Astrocyte of the cerebellum (primary cell): Measurements from ENCODE around the gene SEZ6L.

Source experiments
- DNase-seq: peaks from one replicate; pipeline ENCODE4 v3.0.0-alpha.2; 2011; ENCODE audit warnings: low read depth
- H3K4me3 ChIP-seq: 2 replicates; pipeline ENCODE4 v1.5.1; 2011; ENCODE audit warnings: mild to moderate bottlenecking, low read depth, low read length, moderate library complexity
- in situ Hi-C: cut with HindIII; loops from 2 replicates; pipeline ENCODE4 v1.10.0; 2017; ENCODE audit warnings: low sequenced_read_pairs
- TF ChIP-seq, protein P1 (sequence below): IDR thresholded peaks from 2 replicates; pipeline ENCODE4 v1.5.1; 2012; ENCODE audit warnings: low read length, low read depth, moderate library complexity, mild to moderate bottlenecking; ENCODE audit errors: missing control alignments

The SEZ6L gene

DNA sequence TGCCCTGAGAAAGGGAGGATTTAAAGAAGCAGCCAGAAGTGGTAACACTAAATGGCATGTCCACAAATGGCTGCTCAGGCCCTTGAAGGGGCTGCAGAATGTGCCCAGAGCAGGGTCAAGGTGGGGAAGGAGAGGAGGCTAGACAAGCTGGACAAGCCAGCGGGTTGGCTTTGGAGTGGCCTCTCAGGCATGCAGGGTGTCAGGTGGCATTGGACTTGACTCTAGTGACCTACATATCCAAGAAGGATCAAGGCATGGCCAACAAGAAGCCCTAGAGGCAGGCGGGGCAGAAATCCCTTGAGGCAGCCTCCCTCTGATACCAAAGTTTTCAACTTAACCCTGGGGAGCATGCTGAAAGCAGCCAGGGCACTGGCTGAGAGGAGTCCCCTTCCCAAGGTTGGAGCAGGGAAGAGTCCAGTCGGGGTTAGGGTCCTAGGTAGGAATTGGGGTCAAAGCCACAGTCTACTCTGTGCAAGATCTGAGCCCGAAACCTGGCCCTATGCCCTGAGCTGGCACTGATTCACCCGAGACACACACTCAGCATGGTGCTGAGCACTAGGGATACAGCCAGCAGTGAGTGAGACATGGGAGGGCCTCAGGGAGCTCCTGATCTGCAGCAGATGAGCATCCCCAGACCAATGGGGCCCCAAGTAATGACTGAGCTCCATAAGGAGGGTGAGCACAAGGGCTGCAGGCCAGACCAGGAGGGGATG is 164.0 kb downstream of the SEZ6L start:
- TF ChIP-seq, protein P1, sequence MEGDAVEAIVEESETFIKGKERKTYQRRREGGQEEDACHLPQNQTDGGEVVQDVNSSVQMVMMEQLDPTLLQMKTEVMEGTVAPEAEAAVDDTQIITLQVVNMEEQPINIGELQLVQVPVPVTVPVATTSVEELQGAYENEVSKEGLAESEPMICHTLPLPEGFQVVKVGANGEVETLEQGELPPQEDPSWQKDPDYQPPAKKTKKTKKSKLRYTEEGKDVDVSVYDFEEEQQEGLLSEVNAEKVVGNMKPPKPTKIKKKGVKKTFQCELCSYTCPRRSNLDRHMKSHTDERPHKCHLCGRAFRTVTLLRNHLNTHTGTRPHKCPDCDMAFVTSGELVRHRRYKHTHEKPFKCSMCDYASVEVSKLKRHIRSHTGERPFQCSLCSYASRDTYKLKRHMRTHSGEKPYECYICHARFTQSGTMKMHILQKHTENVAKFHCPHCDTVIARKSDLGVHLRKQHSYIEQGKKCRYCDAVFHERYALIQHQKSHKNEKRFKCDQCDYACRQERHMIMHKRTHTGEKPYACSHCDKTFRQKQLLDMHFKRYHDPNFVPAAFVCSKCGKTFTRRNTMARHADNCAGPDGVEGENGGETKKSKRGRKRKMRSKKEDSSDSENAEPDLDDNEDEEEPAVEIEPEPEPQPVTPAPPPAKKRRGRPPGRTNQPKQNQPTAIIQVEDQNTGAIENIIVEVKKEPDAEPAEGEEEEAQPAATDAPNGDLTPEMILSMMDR: no peak
- in situ Hi-C loops: loop anchor here (10.0 kb wide), 1 partner anchor 558 kb away; no protein-coding TSS in a partner anchor

DNA sequence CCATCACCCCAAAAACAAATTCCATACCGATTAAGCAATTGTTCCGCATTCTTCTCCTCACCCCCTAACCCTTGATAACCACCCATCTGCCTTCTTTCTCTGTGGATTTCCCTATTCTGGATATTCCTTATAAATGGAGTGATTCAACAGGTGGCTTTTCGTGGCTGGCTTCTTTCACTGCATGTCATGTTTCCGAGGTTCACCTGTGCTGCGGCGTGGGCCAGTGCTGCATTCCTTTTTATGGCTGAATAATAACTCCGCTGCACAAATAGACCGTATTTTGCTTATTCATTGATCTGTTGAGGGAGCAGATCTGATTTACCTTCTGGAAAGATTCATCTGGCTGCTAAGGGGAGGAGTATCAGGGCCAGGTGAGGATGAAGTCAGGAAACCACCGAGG is 165.0 kb downstream of the SEZ6L start:
- H3K4me3 ChIP-seq: no peak overlapping the region
- no peak for DNase-seq
- in situ Hi-C loops: loop anchor here (10.0 kb wide), 1 partner anchor 559 kb away; no protein-coding TSS in a partner anchor
- TF ChIP-seq, protein P1: no peak

More for the DNA sequence above, 164.0 kb downstream of the SEZ6L start:
- no peak overlapping the region for H3K4me3 ChIP-seq
- DNase-seq: no peak

DNA sequence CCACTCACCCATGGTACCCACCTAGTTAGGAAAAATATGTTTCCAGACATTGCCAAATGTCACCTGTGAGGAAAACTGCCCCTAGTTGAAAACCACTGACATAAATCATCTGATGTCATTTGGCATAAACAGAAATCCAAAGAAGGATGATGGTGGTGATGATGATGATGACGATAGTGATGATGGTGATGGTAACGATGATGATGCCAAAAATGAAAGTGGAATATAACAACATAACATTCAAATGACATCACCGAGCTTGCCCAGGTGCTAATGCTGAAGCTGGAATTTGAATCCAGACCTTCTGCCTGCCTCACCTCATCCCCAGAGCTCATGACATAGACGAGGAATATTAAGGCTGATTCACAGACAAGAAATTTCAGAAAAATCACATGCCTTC is 167.5 kb downstream of the SEZ6L start:
- H3K4me3 ChIP-seq: no peak overlapping the region
- no peak for DNase-seq
- in situ Hi-C loops: loop anchor here (10.0 kb wide), 1 partner anchor 562 kb away; no protein-coding TSS in a partner anchor
- TF ChIP-seq, protein P1: no peak

DNA sequence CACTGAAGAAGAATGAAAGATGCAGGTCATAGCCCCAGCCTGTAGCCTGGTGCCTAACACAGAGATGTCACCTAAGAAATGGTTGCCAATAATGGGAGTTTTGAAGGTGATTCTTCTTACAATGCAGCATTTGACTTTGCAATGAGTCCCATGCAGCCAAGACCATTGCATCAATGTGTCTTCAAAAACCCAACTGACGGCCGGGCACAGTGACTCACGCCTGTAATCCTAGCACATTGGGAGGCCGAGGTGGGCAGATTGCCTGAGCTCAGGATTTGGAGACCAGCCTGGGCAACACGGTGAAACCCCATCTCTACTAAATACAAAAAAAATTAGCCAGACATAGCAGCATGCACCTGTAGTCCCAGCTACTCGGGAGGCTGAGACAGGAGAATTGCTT is 170.5 kb downstream of the SEZ6L start:
- in situ Hi-C loops: loop anchor here (10.0 kb wide), 1 partner anchor 565 kb away; no protein-coding TSS in a partner anchor
- no peak for DNase-seq
- no peak overlapping the region for H3K4me3 ChIP-seq
- TF ChIP-seq, protein P1: no peak

DNA sequence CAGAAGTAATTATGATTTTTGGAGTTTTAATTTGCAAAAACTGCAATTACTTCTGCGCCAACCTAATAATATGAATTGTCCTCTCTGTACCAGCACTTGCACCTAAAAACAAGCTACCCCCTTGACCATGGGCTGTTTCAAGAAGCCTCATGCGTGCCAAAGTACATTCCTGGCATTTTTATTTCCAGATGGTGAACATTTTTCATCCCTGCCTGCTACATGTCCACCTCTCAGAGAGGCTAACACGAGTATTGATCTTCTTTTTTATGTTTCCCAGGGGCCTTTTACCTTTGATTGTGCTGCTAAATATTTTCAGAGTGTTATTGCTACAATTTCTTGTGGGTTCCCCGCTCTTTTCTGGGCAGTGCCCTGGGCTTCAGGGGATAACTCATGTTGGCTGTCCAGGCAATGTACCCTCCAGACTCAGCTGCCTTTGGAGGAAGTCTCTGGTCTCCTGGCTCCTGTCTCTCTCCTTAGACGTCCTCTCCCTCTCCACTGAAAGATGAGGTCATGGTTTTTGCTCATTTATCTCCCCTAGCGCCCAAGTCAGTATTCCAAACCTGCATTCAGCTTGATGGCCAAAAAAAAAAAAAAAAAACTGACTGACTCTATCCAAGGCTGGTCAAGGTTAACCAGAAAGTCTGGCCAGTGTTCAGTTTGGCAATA is 173.6 kb downstream of the SEZ6L start:
- DNase-seq: no peak
- TF ChIP-seq, protein P1: no peak
- H3K4me3 ChIP-seq: no peak overlapping the region
- in situ Hi-C loops: no loop called here

DNA sequence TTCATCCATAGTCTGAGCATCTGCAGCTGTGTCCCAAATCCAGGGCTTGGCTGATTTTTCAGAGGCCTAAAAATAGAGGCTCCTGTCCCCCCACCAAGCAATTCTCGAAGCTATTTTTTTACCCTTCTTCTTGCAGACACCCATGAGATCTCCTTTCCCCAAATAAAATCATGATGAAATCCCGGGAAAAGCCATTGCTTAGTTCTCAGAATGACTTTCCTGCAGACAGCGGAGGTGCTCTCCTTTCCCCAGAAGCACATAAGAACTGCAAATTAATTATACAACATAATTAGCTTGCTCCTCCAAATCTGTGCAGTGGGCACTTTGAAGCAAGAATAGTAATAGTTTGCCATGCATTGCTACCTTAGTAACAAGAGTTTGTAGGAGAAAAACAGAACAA is 176.2 kb downstream of the SEZ6L start:
- H3K4me3 ChIP-seq: no peak overlapping the region
- no peak for DNase-seq
- TF ChIP-seq, protein P1: no peak
- in situ Hi-C loops: no loop called here
